ENCODE data around the gene FGD1. TPM values are rescaled to one million over a fixed set of nuclear protein-coding genes. Genes with fewer than 3 reads are reported as not detected.
"Not testable (repeated sequence)": the region's sequence is repeated elsewhere in the genome, so short reads cannot be mapped to it uniquely, and the experiment has no call there.

FGD1 gene
- 9.4 TPM for total RNA-seq

DNA sequence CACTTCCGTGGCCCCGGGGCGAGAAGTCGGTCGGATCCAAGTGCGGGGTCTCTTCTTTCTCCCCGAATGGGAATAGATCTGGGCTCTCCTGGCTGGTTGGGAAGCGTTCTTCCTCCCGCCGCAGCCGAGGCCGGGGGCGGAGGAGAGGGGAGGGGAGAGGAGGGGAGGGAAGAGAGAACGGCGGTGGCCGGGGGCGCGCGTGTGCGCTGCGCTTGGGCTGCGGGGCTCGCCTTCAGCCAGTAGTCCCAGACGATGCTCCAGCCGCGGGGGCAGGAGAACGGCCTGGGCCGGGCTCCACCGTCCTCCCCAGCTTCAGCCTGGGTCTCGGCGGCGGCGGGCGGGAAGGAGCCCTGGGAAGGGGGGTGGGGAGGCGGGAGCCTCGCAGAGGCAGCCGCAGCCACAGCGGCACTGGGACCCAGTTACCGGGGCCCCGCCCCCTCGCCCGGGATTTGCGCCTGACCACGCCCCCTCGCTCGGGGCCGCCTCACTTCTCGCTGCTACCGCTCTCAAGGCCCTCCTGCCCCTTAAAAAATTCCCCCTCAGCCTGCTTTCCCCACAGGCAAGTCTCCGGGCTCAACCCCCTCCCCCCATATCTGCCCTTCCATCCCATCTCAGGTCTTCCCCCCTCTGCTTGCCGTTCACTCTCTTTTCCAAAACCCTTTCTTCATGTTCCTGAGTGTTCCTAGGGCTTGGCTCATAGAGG is at the start of gene FGD1:
FGD1 (minus strand) TSS at position 421 of the 703 bp plus-strand sequence. CDS start 802 bp downstream, outside the sequence.
- peak; percentile 73 to 80 for DNase-seq (ENCODE audit: low spot score in 2 of 2)
- no peak for FAIRE-seq

DNA sequence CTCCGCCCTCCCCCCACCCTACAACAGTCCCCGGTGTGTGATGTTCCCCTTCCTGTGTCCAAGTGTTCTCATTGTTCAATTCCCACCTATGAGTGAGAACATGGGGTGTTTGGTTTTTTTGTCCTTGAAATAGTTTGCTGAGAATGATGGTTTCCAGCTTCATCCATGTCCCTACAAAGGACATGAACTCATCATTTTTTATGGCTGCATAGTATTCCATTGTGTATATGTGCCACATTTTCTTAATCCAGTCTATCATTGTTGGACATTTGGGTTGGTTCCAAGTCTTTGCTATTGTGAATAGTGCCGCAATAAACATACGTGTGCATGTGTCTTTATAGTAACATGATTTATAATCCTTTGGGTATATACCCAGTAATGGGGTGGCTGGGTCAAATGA is 46.2 kb upstream of the FGD1 start:
- not testable (repeated sequence) for FAIRE-seq; DNase-seq (ENCODE audit: low spot score in 2 of 2)

DNA sequence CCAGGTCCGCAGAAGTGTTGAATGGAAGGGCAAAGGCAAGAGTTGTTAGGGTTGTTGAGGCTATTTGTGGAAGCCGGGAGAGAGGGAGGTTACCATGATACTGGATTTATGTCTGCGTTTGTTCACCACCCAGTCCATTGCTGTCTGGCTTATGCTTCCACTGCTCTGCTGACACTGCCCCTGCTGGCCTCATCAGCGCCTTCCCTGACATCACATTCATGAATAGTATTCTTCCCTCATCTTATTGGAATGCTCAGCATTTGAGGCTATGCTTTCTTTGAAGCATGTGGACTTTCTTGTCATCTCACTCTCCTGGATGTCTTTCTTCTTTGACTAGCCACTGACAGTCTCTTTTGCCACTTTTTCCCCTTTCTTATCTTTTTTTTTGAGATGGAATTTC is 44.3 kb upstream of the FGD1 start:
- DNase-seq (ENCODE audit: low spot score in 2 of 2) (no peak), FAIRE-seq (no peak)

DNA sequence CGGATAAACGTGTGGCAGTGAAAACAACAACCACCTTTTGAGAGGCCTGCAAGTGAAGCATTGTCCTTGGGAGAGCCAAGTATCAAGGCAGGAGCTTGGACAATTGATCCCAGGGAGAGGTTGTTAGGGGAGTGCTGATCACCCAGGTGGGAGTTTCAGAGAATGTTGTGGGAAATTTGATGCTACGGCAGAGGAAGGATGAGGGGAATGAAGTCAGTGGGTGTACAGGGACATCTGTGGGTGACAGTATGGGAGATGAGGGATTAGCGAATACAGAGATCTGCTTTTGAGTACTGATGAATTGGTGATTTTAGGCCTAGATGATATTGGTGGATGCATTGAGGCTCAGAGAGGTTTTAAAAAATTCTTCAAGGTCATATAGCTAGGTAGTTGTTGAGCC is 38.2 kb upstream of the FGD1 start:
- no peak for DNase-seq (ENCODE audit: low spot score in 2 of 2)
- FAIRE-seq = no peak

DNA sequence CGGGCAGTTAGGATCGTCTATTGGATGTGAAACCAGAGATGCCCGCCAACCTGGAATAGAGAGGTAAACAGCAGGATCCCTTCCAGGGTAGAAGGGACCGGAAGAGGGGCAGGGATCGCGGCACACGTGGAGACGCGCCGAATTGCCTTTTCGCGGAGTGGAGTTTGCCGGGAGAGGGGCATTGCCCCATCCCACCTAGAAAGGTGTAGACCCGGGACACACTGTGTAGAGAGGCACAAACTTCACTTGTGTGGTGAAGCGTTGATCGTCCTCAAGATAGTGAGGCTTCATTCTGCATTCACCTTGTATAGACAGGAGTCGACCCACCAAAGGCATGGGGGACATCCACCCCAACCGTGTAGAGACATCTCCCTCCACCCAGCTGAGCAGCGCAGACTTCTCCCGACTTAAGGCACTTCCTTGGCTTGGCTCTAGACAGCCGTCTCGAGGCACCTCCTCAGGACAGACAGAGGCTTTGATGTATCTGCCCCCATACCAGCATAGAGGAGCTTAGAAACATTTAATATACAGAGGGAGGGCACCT is 34.4 kb upstream of the FGD1 start:
- FAIRE-seq (no peak), DNase-seq (ENCODE audit: low spot score in 2 of 2) (no peak)

DNA sequence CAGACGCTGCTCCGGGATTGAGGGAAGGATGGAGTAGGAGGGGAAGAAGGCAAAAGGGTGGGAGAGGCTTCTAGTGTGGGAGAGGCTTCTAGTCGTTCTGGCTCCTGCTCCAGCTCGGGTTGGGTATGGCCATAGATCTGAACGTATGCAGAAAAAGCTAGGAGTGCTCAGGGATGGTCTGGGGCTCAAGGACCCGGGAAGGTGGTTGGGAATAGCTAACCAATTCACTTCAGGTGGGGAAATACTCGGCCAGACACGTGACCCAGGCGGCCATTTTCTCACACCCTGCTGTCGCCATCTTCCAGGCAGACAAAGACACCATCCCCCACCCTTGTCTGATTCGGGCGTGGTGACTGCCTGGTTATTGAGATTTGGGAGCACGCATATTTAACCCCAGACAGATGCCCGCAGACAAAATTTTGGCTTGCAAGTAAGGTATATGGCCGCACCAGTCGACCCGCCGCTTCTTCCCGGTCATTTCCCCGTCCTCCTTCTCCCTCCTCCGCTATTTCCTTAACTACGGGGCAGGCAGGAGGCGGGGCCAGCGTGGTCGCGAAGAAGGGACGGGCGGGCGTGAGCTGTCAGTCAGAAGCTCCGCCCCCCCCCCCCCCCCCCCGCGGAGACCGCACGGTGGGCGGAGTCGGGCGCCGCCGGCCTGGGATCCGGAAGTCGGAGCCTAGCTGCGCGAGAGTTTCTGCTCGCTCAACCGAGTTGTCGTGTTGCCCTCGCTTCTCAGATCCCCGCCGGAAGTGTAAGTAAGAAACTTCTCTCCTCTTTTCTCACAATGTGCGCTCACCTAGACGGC is 33.7 kb upstream of the FGD1 start, which contains the start of gene GNL3L:
GNL3L (plus strand) TSS at position 668 of the 805 bp plus-strand sequence. CDS start 2,348 bp downstream, outside the sequence.
- DNase-seq (ENCODE audit: low spot score in 2 of 2) (peak; percentile 76 to 79), FAIRE-seq (no peak)

DNA sequence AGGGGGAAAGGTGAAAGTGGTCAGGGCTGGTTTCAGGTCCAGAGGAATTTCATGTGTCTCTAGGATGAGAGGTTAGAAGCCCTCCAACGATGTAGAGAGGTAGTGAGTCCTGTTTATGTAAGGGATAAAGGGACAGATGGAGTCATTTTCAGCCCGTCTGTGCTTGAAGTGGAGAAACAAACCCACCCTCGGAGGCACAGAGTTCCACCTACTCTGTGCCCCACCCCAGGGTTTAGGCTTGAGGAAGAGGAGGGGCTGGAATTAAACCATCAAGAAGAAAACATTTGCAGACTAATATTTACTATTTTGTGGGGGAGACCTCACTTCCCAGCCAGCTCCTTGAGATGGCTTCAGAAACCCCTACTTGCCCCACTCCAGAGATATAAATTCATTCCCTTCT is 33.1 kb upstream of the FGD1 start:
- no peak for DNase-seq (ENCODE audit: low spot score in 2 of 2)
- no peak for FAIRE-seq

DNA sequence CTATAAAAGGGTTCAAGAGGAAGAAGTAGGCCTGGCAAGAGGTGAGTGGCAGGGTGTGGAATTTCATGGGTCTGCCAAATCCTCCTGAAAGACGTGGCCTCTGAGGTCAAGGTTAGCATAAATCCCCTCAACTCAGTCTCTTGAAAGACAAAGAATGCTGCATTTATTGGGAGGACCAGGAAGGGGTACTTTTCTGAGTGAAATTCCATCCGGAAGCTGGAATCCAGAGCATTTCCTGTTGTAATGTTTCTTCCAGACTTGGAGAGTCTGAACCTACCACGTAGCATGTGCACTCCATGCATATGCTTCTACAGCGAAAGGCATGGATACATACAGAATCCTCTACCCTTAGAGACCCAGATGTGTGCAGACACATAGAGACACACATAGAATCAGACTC is 13.4 kb upstream of the FGD1 start:
- FAIRE-seq = no peak
- no peak for DNase-seq (ENCODE audit: low spot score in 2 of 2)

DNA sequence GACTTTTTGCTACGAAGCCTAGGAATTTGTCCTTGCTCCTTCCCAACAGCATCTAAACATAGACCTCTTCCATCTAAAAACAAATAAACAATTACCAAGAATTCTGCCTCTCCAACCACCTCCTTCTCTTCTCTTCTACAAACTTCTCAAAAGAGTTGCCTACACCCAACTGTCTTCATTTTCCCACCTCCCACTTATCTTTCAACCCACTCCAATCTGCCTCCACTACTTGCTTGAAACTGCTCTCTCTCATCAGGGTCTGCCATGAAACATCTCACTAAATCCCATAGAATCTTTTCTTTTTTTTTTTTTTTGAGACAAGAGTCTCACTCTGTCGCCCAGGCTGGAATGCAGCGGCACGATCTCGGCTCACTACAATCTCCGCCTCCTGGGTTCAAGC is 902 bp upstream of the FGD1 start:
- DNase-seq (ENCODE audit: low spot score in 2 of 2) (no peak), FAIRE-seq (no peak)

DNA sequence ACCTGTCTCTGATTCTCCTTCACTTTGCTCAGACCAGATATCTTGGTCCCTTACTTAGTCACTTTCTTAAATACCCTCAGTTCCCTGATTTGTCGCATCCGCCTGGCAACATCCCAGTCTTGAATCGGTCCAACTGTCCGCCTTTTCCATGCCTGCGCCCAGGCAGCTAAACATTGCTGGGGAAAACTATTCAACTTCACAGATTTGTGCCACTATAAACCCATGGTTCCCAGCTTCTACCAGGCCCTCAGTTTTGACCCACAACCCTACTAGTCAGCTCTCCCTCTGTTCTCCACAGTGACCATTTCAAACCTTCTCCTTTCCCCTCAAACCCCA is 451 bp upstream of the FGD1 start:
- DNase-seq (ENCODE audit: low spot score in 2 of 2) = no peak
- no peak for FAIRE-seq

DNA sequence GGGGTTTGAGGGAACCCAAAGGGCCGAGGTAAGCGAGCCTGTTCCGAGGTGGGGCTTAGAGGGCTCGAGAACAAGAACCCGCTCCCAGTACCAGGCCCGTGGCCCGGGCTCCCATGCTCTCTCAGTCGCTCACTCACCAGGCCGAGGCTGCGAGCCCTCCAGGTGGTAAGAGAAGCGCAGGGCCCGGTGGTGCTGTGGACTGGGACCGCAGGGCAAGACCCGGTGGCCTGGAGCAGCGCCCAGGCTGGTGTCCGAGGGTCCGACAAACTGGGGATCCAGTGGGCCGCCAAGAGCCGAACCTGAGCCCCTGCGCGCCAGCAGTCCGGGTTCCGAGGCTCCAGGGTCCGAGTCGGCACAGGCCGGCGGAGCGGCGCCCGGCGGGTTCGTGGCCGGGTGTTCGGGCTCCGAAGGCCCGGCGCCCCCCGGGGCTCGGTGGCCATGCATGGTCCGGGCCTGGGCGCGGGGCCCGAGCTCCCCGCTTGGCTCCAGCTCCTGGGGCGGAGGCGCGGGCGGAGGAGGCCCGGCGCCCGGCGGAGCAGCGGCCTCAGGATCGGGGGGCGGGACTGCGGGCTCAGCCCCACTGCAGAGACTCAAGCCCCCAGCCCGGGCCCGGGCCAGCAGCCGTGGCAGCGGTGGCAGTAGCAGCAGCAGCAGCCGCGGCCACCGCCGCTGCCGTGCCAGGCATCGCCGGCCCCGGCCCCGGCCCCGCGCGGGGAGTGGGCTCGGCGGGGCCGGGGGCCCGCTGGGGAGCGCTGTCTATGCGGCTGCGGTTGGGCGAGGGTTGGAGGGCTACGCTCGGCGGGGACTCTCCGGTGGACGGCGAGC is 833 bp downstream of the FGD1 start:
- DNase-seq (ENCODE audit: low spot score in 2 of 2) = peak in 1 of 2 donors; percentile 44
- no peak for FAIRE-seq

DNA sequence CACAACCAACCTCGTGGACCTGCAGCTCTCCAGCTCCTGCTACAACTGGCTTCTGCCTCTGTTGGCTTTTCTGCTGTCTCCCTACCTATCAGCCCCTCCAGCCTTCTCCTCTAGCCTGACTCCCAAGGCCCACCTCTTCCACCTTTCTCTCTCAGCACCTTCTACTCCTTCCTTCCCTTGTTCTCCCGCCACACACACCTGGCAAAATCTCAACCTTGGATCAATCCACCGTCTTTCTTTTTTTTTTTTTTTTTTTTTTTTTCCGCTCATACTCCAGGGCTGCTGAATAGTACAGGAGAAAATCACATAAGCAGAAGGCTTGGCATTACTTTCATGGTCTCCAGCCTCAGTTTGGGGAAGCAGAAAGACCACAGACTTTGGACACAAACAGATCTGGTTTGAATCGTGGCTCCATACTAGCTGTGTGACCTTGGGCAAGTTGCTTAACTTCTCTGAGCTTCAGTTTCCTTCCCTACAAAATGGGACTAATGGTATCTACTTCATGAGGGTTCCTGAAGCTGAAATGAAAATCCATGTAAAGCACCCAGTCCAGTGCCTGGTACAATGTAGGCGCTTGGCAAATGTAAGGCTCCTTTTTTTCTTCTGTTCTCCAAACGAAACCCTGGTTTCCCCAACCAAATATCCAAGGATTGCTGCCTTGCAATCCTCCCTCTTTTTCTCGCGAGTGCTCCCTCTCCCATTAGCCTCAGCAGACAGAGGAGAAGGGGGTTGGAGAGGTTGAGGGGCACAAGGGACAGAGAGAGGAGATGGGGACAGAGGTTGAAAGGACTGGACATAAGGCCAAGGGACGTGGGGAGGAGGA is 1.7 kb downstream of the FGD1 start:
- no peak for DNase-seq (ENCODE audit: low spot score in 2 of 2)
- FAIRE-seq = no peak

DNA sequence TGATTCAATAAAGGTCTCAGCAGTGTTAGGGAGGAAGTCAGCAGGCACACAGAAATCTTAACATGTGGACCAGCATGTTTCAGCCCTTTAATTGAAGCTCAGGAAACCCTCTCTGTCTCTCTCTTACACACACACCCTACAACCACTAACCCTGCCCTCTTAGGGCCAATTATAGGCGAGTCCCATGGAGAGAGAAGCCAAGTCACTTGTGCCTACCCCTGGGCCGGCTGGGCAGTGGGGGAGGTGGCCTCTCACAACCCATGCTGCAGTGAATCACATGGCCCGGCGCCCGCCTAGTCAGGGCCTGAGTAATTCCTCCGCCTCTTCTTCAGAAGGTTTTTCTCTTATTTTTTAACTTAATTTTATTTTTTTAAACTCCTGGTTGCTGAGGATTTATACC is 3.7 kb downstream of the FGD1 start:
- no peak for DNase-seq (ENCODE audit: low spot score in 2 of 2)
- FAIRE-seq = no peak

DNA sequence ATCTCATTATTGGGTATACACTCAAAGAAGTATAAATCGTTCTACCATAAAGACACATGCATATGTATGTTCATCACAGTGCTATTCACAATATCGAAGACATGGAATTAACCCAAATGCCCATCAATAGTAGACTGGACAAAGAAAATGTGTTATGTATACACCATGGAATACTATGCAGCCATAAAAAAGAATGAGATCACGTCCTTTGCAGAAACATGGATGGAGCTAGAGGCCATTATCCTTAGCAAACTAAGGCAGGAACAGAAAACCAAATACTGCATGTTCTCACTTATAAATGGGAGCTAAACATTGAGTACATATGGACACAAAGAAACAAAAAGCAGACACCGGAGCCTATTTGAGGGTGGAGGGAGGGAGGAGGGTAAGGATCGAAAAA is 6.2 kb downstream of the FGD1 start:
- not testable (repeated sequence) for FAIRE-seq; DNase-seq (ENCODE audit: low spot score in 2 of 2)

DNA sequence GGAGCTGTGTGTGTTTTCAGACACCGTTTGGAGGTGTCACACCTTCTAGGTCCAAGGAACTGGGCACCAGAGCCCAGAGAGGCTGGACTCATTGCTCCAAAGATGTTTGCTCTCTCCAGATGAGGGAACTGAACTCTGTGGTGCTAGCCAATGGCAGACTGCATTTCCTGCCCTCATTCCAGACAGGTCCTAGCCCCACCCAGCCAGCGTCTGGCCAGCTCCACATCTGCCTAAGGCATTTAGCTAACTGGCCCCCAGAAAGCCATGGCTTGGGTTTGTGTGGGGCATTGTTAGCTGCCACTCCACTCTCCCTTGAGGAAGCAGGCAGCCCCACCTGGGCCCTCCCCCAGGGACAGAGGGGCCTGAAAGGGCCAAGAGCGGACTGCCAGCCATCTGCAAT is 11.4 kb downstream of the FGD1 start:
- DNase-seq (ENCODE audit: low spot score in 2 of 2) = no peak
- no peak for FAIRE-seq

DNA sequence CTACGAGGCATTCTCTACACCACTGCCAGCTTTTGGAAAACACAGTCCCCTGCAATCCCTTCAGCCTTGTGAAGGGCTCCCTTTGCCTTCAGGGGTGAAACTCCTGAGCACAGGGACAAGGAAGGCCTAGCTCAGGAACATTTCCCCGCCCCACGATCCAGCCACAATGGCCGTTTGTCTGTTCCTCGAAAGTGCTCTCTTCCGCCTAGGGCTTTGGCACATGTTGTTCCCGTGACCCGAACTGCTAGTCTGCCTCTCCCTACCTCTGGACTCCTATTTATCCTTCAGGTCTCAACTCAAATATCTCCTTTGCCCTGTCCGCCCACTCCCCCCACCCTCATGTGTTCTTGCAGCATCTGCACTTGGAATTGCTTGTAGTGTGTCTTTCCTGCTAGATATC is 12.1 kb downstream of the FGD1 start:
- DNase-seq (ENCODE audit: low spot score in 2 of 2) (no peak), FAIRE-seq (no peak)

DNA sequence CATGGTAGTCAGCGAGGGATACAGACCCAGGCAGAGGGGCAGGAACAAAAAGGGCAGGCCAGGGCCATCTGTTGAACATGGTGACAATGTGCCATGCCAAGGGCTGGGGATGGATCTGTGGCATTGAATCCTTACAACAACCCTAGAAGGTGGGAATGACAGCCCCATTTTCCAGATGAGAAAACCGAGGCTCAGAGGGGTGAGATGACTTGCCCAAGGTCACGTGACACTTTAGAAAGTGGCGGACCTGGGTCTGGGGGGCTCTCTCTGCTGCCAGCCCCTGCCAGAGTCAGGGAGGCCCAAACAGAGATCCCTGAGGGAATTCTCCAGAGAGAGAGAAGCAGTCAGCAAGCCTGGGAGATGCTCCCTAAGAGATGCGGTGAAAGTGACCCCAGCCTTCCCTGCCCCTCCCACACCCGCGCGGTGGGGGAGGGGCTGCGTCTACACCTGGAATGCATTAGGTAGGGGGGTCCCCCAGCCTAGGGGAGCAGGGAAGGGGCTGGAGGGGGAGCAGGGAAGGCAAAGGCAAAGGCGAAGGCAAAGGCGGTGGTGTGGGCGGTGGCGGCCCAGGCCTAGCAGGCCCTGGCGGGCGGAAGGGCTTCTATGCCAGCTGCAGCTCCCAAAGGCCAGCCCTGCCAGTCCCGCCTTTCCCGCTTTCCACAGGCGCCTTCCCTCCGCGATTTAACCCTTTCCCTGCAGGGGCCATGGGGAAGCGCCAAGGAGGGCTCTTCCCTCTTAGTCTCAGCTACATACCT is 13.0 kb downstream of the FGD1 start:
- DNase-seq (ENCODE audit: low spot score in 2 of 2) = no peak
- FAIRE-seq = no peak

DNA sequence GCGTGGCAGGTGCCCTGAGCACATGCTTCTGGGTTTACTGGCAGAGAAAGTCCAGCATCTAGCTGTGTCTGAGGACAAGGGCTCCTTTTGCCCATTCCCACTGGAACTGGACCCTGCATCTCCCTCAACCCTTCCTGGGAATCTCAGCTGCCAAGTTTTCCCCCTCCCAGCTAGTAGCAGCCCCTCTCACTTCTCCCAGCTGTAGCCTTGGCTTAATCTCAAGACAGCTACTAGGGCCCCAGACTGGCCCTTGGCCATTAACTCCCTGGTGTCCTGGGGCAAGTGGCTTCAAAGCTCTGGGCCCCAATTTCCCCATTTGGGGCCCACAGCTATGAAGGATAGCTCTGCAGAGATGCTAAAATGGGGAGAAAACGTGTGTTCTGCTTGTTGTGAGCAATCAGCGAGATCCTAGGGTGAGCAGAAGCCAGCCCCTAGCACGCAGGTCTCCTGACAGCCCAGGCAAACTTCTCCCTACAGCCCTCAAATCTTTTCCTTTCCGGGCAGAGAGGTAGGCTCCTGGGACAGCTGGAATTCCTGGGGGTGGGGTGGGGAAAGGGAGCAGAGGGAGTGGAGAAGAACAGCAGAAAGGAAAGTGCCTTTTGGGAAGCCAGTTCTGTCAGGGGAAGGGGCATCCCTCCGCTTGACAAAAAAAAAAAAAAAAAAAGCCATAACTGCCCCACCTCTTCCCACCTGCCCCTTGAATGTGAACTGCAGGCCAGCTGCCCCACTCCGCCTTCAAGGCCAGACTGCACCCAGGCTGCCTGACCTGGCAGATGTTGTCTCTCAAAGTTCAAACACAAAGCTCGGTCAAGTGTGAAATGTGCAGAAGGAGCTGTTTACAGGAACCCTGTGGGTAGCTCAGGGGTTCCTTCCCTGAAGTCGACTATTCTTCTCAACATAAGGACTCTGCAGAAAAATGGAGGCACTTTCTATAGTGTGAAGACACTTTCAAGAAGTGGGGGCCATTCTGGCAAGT is 16.6 kb downstream of the FGD1 start:
- FAIRE-seq (no peak), DNase-seq (ENCODE audit: low spot score in 2 of 2) (no peak)
